Stimulated activated CD4-positive, alpha-beta T cell treated with anti-CD3 and anti-CD28 coated beads, TNF-alpha, amount 100 ng/mL, for 1 hour (primary cell): ENCODE measurements around the gene EXT2.

Source experiments
- DNase-seq, 3 donors: peaks; one replicate each; pipeline ENCODE4 v3.0.0-alpha.2; 2020; ENCODE audit warnings: low read depth in 3 of 3, low spot score in 1 of 3

The EXT2 gene

GRCh38 chr11:44263738-44264437 lies 168.4 kb downstream of the EXT2 start:
- DNase-seq: no peak

GRCh38 chr11:44264438-44264749 lies 168.9 kb downstream of the EXT2 start:
- no peak for DNase-seq

DNA sequence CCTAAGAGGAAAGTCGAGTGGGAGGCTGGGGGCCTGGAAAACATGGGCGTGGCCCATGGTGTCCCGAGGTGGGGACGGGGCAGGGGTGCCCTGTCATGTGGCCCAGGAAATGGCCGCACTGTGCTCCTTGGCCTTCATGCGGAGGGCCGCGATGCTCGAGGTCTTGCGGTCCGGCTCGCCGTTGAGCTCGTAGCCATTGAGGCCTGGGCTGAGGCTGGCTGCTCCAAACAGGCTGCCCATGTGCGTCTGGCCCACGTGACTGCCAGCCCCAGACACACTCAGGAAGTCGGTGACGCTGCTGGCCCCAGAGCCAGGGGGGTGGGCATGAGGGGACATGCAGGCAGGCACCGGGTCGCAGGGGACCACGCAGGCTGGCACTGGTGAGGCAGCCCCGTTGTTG lies 169.3 kb downstream of the EXT2 start:
- no peak for DNase-seq

DNA sequence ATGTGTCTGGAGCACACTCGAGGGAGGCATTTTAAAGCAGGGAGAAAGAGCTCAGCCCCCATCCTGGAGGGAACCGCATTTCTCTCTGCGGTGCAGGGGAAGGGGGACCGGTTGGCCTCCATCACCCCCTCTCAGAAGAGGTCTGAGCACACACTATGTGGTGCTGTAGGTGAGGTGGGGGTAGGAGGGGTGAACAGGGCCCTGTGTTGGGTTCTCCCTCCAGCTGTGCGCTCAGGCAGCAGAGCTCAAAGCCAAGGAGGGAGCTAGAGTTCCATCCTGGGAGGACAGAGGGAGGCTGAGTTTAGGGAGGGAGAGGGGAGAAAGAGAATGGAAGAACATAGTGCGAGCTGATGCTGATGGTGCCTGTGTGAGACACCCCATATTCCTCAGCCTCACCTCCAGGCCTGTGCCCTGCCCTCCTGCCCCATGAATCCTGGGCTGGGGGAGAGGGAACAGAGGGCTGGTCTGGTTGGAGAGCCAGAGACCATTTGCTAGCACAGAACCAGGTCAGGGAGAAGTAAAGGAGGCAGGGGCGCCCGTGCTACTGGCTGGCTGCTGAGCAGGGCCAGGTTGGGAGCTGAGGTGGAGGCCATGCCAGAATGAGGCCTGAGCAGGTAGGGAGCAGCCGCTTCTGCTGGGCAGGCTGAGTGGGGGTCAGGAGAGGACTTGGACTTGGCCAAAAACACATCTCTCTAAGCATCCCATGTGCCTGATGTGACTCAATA lies 170.7 kb downstream of the EXT2 start:
- no peak for DNase-seq

DNA sequence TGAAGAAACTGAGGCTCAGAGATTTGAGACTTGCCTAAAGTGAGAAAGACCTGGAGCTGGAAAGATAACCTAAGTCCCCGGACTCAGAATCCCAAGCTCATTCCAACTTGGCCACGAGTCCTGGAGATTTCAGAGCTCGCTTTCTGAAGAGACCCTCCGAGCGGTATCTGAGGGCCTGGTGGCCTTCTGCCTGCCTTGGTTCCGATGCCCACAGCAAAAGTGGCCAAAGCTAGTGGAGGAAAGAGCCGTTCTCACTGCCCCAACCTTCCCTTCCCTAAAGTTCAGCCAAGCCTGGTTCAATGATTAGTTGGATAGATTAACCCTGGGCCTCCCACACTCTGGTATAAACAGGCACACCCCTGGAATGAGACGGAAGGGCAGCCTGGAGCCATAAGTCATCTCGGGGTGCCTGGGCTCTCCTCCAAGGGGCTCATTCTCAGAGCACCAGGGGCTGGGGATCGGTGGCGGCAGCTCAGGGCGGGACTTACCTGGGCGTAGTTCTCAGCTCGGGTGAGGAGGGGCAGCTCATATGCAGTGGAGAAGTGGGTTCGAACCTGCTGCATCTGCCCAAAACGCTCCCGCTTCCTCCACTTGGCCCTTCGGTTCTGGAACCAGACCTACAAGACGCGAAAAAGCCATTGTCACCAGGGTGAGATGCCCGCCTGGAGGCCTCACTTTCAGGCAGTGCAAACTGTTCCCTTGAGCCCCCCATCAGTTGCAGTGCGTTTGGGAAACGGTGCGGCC lies 171.7 kb downstream of the EXT2 start:
- DNase-seq: no peak

GRCh38 chr11:44267750-44268613 lies 172.5 kb downstream of the EXT2 start:
- no peak for DNase-seq

DNA sequence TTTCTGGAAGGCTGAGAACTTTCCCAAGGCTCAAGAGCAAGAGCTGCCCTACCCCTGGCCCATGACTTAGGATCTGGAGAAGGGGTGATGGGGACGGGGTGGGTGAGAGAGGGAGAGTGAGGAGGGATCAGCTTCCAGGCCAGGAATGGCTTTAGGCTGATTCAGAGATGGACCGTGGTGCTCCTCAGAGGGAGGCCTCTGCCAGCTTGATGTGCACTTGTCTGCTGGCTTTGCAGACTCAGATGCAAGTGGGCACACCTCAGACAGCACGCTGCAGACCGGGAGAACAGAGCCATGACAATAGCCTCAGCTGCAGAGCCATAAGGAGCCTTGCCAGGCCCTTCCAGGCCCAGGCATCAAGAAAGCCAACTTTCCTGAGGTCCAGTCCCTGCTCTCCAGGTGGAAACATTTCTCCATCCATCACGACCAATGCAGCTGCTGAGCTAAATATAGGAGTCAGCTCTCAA lies 173.2 kb downstream of the EXT2 start:
- DNase-seq: no peak

DNA sequence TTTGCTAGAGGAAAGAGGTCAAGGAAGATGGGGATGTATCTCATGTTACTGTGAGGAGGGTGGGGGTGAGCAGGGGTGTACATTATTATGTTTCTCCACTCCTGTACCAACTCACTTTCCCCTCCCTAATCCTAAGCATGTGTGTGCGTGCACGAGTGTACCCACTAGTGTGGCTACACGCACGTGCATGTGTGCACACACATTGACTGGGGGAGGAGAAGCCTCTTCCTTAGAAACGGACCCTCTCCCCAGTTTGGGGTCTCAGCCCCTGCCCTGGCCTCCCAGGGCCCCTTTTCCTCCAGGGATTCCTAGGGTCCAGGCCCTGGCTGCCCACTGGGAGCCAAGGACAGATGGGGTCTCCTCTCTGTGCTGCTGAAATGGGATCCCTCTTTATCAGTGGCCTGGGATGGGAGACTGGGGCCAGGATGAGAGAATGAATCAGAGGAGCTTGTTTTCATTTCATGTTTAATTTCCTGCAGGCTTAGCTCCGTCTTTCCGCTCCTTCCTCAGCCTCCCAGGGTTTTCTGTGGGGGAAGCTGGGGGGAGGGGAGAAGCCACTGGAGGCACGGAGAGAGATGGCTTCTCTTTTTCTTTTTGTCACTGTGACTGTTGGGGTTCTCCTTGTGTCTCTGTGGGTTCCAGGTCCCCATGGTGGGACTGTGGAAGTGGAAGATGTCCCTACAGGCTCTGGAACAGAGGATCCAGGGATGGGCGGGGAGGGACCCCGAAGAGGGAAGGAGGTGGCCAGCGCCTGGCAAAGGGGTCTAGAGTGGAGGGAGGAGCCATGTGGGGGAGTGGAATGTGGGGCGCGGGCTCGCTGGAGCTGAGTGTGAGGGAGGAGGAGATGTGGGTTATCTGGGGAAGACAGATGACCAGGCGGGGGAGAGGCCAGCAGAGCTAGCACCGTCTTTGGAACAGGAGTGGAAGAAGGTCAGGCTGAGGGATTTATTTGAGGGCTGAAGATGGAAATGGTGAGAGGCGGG lies 174.2 kb downstream of the EXT2 start:
- DNase-seq: no peak

GRCh38 chr11:44270403-44271273 lies 175.2 kb downstream of the EXT2 start:
- no peak for DNase-seq

- no peak for DNase-seq
Measured at GRCh38 chr11:44271286-44271685, 175.8 kb downstream of the EXT2 start.

- no peak for DNase-seq
Measured at GRCh38 chr11:44274404-44274803, 178.9 kb downstream of the EXT2 start.

GRCh38 chr11:44275241-44275640 lies 179.8 kb downstream of the EXT2 start:
- no peak for DNase-seq

GRCh38 chr11:44275961-44276550 lies 180.6 kb downstream of the EXT2 start:
- DNase-seq: no peak

- DNase-seq: no peak
Measured at GRCh38 chr11:44277196-44278090, 182.0 kb downstream of the EXT2 start.

- DNase-seq: no peak
Measured at GRCh38 chr11:44279483-44279882, 184.0 kb downstream of the EXT2 start.

- DNase-seq: no peak
Measured at GRCh38 chr11:44280257-44280656, 184.8 kb downstream of the EXT2 start.

GRCh38 chr11:44281151-44281550 lies 185.7 kb downstream of the EXT2 start:
- DNase-seq: no peak

GRCh38 chr11:44282620-44283019 lies 187.1 kb downstream of the EXT2 start:
- DNase-seq: no peak
